ENCODE results near the gene CBX7. TPM values are rescaled to one million over a fixed set of nuclear protein-coding genes. Genes with fewer than 3 reads are reported as not detected.

Gene CBX7
- total and polyA plus RNA-seq, 2 experiments from 2014 or later = 2.6 to 11.5 TPM

DNA sequence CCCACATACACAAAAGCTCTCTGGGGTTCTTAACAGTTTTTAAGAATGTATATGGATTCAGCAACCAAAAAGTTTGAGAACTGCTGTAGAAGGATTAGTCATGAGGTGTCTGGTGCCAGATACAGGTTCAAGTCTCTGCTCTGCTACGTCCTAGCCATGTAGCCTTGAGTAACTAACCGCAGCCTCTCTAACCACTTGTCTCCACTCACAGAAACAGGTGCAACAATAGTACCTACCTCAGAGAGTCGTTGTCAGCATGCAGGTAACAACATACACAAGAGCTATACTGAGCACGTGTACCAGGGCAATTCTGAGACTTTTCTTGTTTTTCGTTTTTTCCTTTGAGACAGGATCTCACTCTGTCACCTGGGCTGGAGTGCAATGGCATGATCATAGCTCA, 26.9 kb downstream of the CBX7 start:
- no peaks in the 10 kb centered on the region for H3K9me2 ChIP-seq (ENCODE audit: insufficient read depth)
- no peak overlapping the region for H3K4me2 ChIP-seq
- peaks cover 9% of the 10 kb centered on the region for H3K4me1 Mint-ChIP-seq
- H3K4me3 ChIP-seq = no peak overlapping the region
- DNase-seq (ENCODE audit: low spot score) (no peak), ATAC-seq (no peak)
- peaks cover 6% of the 10 kb centered on the region for H3K27me3 Mint-ChIP-seq (ENCODE audit: insufficient read depth, low read depth, poor library complexity)
- H4K20me1 ChIP-seq (replicated peaks; ENCODE audit: insufficient read depth) = no peaks in the 10 kb centered on the region
- H3K36me3 Mint-ChIP-seq (ENCODE audit: low read depth) = no peaks in the 10 kb centered on the region
- no peaks in the 10 kb centered on the region for H3K36me3 ChIP-seq (ENCODE audit: insufficient read depth)
- no peaks in the 10 kb centered on the region for H3F3A ChIP-seq (replicated peaks; ENCODE audit: low read depth)
- TF ChIP-seq, protein P1, sequence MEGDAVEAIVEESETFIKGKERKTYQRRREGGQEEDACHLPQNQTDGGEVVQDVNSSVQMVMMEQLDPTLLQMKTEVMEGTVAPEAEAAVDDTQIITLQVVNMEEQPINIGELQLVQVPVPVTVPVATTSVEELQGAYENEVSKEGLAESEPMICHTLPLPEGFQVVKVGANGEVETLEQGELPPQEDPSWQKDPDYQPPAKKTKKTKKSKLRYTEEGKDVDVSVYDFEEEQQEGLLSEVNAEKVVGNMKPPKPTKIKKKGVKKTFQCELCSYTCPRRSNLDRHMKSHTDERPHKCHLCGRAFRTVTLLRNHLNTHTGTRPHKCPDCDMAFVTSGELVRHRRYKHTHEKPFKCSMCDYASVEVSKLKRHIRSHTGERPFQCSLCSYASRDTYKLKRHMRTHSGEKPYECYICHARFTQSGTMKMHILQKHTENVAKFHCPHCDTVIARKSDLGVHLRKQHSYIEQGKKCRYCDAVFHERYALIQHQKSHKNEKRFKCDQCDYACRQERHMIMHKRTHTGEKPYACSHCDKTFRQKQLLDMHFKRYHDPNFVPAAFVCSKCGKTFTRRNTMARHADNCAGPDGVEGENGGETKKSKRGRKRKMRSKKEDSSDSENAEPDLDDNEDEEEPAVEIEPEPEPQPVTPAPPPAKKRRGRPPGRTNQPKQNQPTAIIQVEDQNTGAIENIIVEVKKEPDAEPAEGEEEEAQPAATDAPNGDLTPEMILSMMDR (conservative IDR thresholded peaks at IDR 0.05; ENCODE audit: low read depth in 2 of 2) = no peak
- TF ChIP-seq EZH2phosphoT487 (IDR thresholded peaks at IDR 0.05; ENCODE audit: unreplicated experiment) (no peak), NANOG (IDR thresholded peaks at IDR 0.05; ENCODE audit: borderline replicate concordance) (no peak), CREB1 (CRISPR knock-in tag; IDR thresholded peaks at IDR 0.05; ENCODE audit: low read depth) (no peak), EZH2 (IDR thresholded peaks at IDR 0.05; ENCODE audit: low read depth, unreplicated experiment) (no peak), JUNB (IDR thresholded peaks at IDR 0.05; ENCODE audit: unreplicated experiment) (no peak), ZNF331 (CRISPR knock-in tag; IDR thresholded peaks at IDR 0.05; ENCODE audit: low read depth) (no peak), STAT1 (IDR thresholded peaks at IDR 0.05; ENCODE audit: unreplicated experiment) (no peak), POLR2AphosphoS5 (IDR thresholded peaks at IDR 0.05; ENCODE audit: low read depth) (no peak), ZNF114 (CRISPR knock-in tag; IDR thresholded peaks at IDR 0.05) (no peak), REST (IDR thresholded peaks at IDR 0.05; ENCODE audit: unreplicated experiment) (no peak)
- TF ChIP-seq, protein P2, sequence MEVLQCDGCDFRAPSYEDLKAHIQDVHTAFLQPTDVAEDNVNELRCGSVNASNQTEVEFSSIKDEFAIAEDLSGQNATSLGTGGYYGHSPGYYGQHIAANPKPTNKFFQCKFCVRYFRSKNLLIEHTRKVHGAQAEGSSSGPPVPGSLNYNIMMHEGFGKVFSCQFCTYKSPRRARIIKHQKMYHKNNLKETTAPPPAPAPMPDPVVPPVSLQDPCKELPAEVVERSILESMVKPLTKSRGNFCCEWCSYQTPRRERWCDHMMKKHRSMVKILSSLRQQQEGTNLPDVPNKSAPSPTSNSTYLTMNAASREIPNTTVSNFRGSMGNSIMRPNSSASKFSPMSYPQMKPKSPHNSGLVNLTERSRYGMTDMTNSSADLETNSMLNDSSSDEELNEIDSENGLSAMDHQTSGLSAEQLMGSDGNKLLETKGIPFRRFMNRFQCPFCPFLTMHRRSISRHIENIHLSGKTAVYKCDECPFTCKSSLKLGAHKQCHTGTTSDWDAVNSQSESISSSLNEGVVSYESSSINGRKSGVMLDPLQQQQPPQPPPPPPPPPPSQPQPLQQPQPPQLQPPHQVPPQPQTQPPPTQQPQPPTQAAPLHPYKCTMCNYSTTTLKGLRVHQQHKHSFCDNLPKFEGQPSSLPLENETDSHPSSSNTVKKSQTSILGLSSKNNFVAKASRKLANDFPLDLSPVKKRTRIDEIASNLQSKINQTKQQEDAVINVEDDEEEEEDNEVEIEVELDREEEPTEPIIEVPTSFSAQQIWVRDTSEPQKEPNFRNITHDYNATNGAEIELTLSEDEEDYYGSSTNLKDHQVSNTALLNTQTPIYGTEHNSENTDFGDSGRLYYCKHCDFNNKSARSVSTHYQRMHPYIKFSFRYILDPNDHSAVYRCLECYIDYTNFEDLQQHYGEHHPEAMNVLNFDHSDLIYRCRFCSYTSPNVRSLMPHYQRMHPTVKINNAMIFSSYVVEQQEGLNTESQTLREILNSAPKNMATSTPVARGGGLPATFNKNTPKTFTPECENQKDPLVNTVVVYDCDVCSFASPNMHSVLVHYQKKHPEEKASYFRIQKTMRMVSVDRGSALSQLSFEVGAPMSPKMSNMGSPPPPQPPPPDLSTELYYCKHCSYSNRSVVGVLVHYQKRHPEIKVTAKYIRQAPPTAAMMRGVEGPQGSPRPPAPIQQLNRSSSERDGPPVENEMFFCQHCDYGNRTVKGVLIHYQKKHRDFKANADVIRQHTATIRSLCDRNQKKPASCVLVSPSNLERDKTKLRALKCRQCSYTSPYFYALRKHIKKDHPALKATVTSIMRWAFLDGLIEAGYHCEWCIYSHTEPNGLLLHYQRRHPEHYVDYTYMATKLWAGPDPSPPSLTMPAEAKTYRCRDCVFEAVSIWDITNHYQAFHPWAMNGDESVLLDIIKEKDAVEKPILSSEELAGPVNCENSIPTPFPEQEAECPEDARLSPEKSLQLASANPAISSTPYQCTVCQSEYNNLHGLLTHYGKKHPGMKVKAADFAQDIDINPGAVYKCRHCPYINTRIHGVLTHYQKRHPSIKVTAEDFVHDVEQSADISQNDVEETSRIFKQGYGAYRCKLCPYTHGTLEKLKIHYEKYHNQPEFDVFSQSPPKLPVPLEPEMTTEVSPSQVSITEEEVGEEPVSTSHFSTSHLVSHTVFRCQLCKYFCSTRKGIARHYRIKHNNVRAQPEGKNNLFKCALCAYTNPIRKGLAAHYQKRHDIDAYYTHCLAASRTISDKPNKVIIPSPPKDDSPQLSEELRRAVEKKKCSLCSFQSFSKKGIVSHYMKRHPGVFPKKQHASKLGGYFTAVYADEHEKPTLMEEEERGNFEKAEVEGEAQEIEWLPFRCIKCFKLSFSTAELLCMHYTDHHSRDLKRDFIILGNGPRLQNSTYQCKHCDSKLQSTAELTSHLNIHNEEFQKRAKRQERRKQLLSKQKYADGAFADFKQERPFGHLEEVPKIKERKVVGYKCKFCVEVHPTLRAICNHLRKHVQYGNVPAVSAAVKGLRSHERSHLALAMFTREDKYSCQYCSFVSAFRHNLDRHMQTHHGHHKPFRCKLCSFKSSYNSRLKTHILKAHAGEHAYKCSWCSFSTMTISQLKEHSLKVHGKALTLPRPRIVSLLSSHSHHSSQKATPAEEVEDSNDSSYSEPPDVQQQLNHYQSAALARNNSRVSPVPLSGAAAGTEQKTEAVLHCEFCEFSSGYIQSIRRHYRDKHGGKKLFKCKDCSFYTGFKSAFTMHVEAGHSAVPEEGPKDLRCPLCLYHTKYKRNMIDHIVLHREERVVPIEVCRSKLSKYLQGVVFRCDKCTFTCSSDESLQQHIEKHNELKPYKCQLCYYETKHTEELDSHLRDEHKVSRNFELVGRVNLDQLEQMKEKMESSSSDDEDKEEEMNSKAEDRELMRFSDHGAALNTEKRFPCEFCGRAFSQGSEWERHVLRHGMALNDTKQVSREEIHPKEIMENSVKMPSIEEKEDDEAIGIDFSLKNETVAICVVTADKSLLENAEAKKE (CRISPR knock-in tag; IDR thresholded peaks at IDR 0.05) = no peak
- TF ChIP-seq, protein P3, sequence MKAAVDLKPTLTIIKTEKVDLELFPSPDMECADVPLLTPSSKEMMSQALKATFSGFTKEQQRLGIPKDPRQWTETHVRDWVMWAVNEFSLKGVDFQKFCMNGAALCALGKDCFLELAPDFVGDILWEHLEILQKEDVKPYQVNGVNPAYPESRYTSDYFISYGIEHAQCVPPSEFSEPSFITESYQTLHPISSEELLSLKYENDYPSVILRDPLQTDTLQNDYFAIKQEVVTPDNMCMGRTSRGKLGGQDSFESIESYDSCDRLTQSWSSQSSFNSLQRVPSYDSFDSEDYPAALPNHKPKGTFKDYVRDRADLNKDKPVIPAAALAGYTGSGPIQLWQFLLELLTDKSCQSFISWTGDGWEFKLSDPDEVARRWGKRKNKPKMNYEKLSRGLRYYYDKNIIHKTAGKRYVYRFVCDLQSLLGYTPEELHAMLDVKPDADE (IDR thresholded peaks at IDR 0.05) = no peak
- H3K27ac Mint-ChIP-seq = no peak overlapping the region
- no peak overlapping the region for H3K4me3 Mint-ChIP-seq
- peaks cover 5% of the 10 kb centered on the region; the same call in 2 of the 3 replicates for H3K9me3 Mint-ChIP-seq
- peaks cover 6% of the 10 kb centered on the region; the same call in 1 of the 2 replicates for H3K4me1 ChIP-seq (ENCODE audit: insufficient read depth)
- H2AFZ ChIP-seq = no peak overlapping the region
- H3K27me3 ChIP-seq (ENCODE audit: insufficient read depth) = no peaks in the 10 kb centered on the region; the same call in 1 of the 2 replicates
- H3K79me2 ChIP-seq (replicated peaks; ENCODE audit: insufficient read depth) = no peaks in the 10 kb centered on the region
- no peak overlapping the region for H3K27ac ChIP-seq (ENCODE audit: low read depth)

Data from GM23338 (cell line).